Endothelial cell of umbilical vein (primary cell): ENCODE data around the gene TNS1. TPM values are rescaled to one million over a fixed set of nuclear protein-coding genes. Genes with fewer than 3 reads are reported as not detected.

Experiments
- BruUV-seq: library from RNA; stranded (reverse); fragments of 400-500 nt; replicated peaks from 2 replicates; lab custom pipeline; 2021; lab: Mats Ljungman, UMichigan
- CTCF ChIA-PET: fragments of 300-600, 350-600 bp; sonication (Branson Sonifier 250); formaldehyde crosslinking; loops from one replicate; lab custom pipeline; 2021; ENCODE audit warnings: antibody characterized with exemption, inconsistent platforms; lab: Charles Lee
- POLR2A ChIA-PET: fragments of 300-600, 350-600 bp; sonication (Branson Sonifier 250); formaldehyde crosslinking; loops from one replicate; lab custom pipeline; 2021; ENCODE audit warnings: antibody characterized with exemption, inconsistent platforms; lab: Charles Lee
- DNase-seq: peaks from one replicate; pipeline ENCODE4 v3.0.0-alpha.2; 2011; ENCODE audit warnings: low read depth, low spot score
- FAIRE-seq: peaks from 2 replicates; lab custom pipeline; 2011; peaks lifted over from hg19 to GRCh38; lab: Jason Lieb, UNC
- H2AFZ ChIP-seq: 2 replicates; pipeline ENCODE4 v1.6.0; 2012; ENCODE audit warnings: low read depth, low read length, control low read depth, inconsistent platforms
- H3K27ac ChIP-seq: 2 replicates; pipeline ENCODE4 v1.5.1; 2011; ENCODE audit warnings: low read depth, mild to moderate bottlenecking, control low read depth, low read length, moderate library complexity; ENCODE audit not compliant: insufficient read depth
- H3K27me3 ChIP-seq, 2 experiments: 2 replicates each; pipeline versions ENCODE4 v1.6.0 to v1.6.1; 2011; ENCODE audit warnings: low read length in 2 of 2, mixed read lengths in 1 of 2; ENCODE audit not compliant: control insufficient read depth in 2 of 2, insufficient read depth in 2 of 2
- H3K36me3 ChIP-seq, 2 experiments: 2 replicates in 1 of 2; 3 replicates in 1 of 2; pipeline ENCODE4 v1.5.1; 2011; ENCODE audit warnings: low read length in 2 of 2, mild to moderate bottlenecking in 1 of 2, moderate library complexity in 1 of 2; ENCODE audit not compliant: control insufficient read depth in 2 of 2, insufficient read depth in 2 of 2; ENCODE audit errors: extremely low read depth in 1 of 2
- H3K4me1 ChIP-seq: 3 replicates; pipeline ENCODE4 v1.5.1; 2011; ENCODE audit warnings: mild to moderate bottlenecking, low read length; ENCODE audit not compliant: control insufficient read depth, insufficient read depth; ENCODE audit errors: extremely low read depth
- H3K4me2 ChIP-seq: 2 replicates; pipeline ENCODE4 v1.6.1; 2011; ENCODE audit warnings: low read length, control low read depth, mixed read lengths; ENCODE audit not compliant: insufficient read depth
- H3K4me3 ChIP-seq, 3 experiments: fragments of 200-600 bp in 1 of 3; sonication (generic), shearing (Covaris generic) in 1 of 3; replicated peaks in 1 of 3; 2 replicates each; pipeline ENCODE4 v1.5.1; 2011 to 2016; ENCODE audit warnings: control low read depth in 3 of 3, low read length in 3 of 3, mild to moderate bottlenecking in 2 of 3, inconsistent platforms in 1 of 3, low read depth in 1 of 3, moderate library complexity in 1 of 3; ENCODE audit not compliant: insufficient read depth in 1 of 3
- H3K79me2 ChIP-seq: 2 replicates; pipeline ENCODE4 v1.6.0; 2012; ENCODE audit warnings: low read length, inconsistent platforms; ENCODE audit not compliant: control insufficient read depth, insufficient read depth
- H3K9ac ChIP-seq: replicated peaks from 2 replicates; pipeline ENCODE3; 2011; ENCODE audit warnings: low read length, control low read depth; ENCODE audit not compliant: insufficient read depth; ENCODE audit errors: extremely low read depth
- H3K9me1 ChIP-seq: replicated peaks from 3 replicates; pipeline ENCODE4 v1.6.0; 2011; ENCODE audit warnings: mild to moderate bottlenecking, low read length; ENCODE audit not compliant: control insufficient read depth, insufficient read depth; ENCODE audit errors: extremely low read depth
- H3K9me3 ChIP-seq: replicated peaks from 2 replicates; pipeline ENCODE4 v1.5.1; 2012; ENCODE audit warnings: low read length, inconsistent platforms; ENCODE audit not compliant: control insufficient read depth, insufficient read depth
- H4K20me1 ChIP-seq: replicated peaks from 2 replicates; pipeline ENCODE3; 2011; ENCODE audit warnings: mild to moderate bottlenecking, low read length; ENCODE audit not compliant: control insufficient read depth, insufficient read depth; ENCODE audit errors: extremely low read depth
- FOS ChIP-seq: IDR thresholded peaks from 2 replicates; pipeline ENCODE4 v1.6.1; 2011; ENCODE audit warnings: mild to moderate bottlenecking, low read length, moderate library complexity, borderline replicate concordance; ENCODE audit not compliant: insufficient read depth
- MAX ChIP-seq: IDR thresholded peaks from 2 replicates; pipeline ENCODE4 v1.6.1; 2011; ENCODE audit not compliant: insufficient read depth, insufficient read length
- POLR2A ChIP-seq: IDR thresholded peaks from 2 replicates; pipeline ENCODE4 v1.6.1; 2012; ENCODE audit warnings: low read depth, mild to moderate bottlenecking, control low read depth, low read length
- dilution Hi-C: fragments of 300-500 bp; cut with MboI; formaldehyde crosslinking; loops from one replicate; pipeline ENCODE4 v1.15.0; 2019; ENCODE audit warnings: low sequenced_read_pairs; ENCODE audit not compliant: extremely low pct_ligation_motif_present
- intact Hi-C: fragments of 100-400 bp; cut with micrococcal nuclease; formaldehyde crosslinking; loops from one replicate; pipeline ENCODE4 v1.10.0; 2022
- polyA plus RNA-seq, 4 experiments: library from polyadenylated mRNA; depleted of rRNA in 3 of 4; stranded (reverse) in 3 of 4; unstranded in 1 of 4; fragments of >200 nt; gene quantifications; 2 replicates each; pipeline versions ENCODE4 v1.2.1 to v1.2.3, GENCODE V29; 2011 to 2012; ENCODE audit warnings: missing spikeins in 1 of 4
- total RNA-seq: library from RNA; stranded (reverse); gene quantifications from 2 replicates; pipeline ENCODE4 v1.2.3, GENCODE V29; 2021

The TNS1 gene
- total and polyA plus RNA-seq, 2 donors (not counting 3 experiments of a cell fraction or from before 2014, with no cell fraction given), result 11.0 to 52.1 TPM

- Histone ChIP-seq H3K36me3 (peaks cover 0 to 17% of the 10 kb centered on the region in 2 experiments), H3K9me1 (no peaks in the 10 kb centered on the region), H3K4me3 (no peak overlapping the region), H3K79me2 (no peaks in the 10 kb centered on the region), H2AFZ (no peak overlapping the region), H3K27me3 (no peaks in the 10 kb centered on the region), H3K27ac (no peak overlapping the region), H3K9me3 (no peaks in the 10 kb centered on the region), H3K9ac (no peak overlapping the region), H3K4me1 (no peaks in the 10 kb centered on the region), H4K20me1 (no peaks in the 10 kb centered on the region), H3K4me2 (no peak overlapping the region)
- dilution Hi-C loops, result no loop called here
- CTCF ChIA-PET, result no interaction called here
- no peak for FAIRE-seq
- DNase-seq, result no peak
- no peak for TF ChIP-seq FOS
- intact Hi-C loops, result no loop called here
- POLR2A ChIA-PET, result no interaction called here
- BruUV-seq, result no TSS peak
Observed at GRCh38 chr2:217832115-217832514, 170.7 kb downstream of the TNS1 start.

- intact Hi-C loops (no loop called here), dilution Hi-C loops (no loop called here)
- POLR2A ChIA-PET, result no interaction called here
- TF ChIP-seq MAX (no peak), POLR2A (no peak)
- H2AFZ ChIP-seq, result no peak overlapping the region
- no peak overlapping the region for H3K4me3 ChIP-seq
- no peaks in the 10 kb centered on the region for H3K9me1 ChIP-seq
- DNase-seq, result no peak
- CTCF ChIA-PET, result no interaction called here
- no peak overlapping the region for H3K4me2 ChIP-seq
- no peaks in the 10 kb centered on the region for H3K79me2 ChIP-seq
- H3K4me1 ChIP-seq, result no peaks in the 10 kb centered on the region
- no peaks in the 10 kb centered on the region for H4K20me1 ChIP-seq
- FAIRE-seq, result no peak
- H3K9me3 ChIP-seq, result no peaks in the 10 kb centered on the region
- H3K9ac ChIP-seq, result no peak overlapping the region
- H3K27ac ChIP-seq, result no peak overlapping the region
- no TSS peak for BruUV-seq
- H3K27me3 ChIP-seq, result no peaks in the 10 kb centered on the region
- H3K36me3 ChIP-seq, result peaks cover 0 to 17% of the 10 kb centered on the region in 2 experiments
Observed at GRCh38 chr2:217831306-217831705, 171.5 kb downstream of the TNS1 start.
